K562 (cell line): ENCODE results near the gene POLRMT. TPM values are rescaled to one million over a fixed set of nuclear protein-coding genes. Genes with fewer than 3 reads are reported as not detected.

Experiments
- ARNT ChIP-seq, 2 experiments: fragments of 450-650 bp; IDR thresholded peaks; 2 replicates each; pipeline ENCODE4 v1.6.1; 2016; ENCODE audit warnings: mild to moderate bottlenecking in 1 of 2
- BRF1 ChIP-seq: IDR thresholded peaks from 3 replicates; pipeline ENCODE4 v1.6.1; 2011; ENCODE audit warnings: borderline replicate concordance, mild to moderate bottlenecking; ENCODE audit not compliant: insufficient read length; ENCODE audit errors: extremely low read depth
- GATAD2B ChIP-seq: fragments of 450-650 bp; IDR thresholded peaks from 2 replicates; pipeline ENCODE4 v1.6.1; 2017; ENCODE audit warnings: mild to moderate bottlenecking, borderline replicate concordance
- HEY1 ChIP-seq: fragments of 250-450 bp; sonication (Bioruptor Pico); IDR thresholded peaks from 2 replicates; pipeline ENCODE4 v1.5.0; 2020; ENCODE audit warnings: mild to moderate bottlenecking, moderate library complexity, borderline replicate concordance
- JUND ChIP-seq, 2 experiments: IDR thresholded peaks; 2 replicates in 1 of 2; 3 replicates in 1 of 2; pipeline ENCODE4 v1.6.1; 2011; ENCODE audit warnings: borderline replicate concordance in 2 of 2, low read depth in 2 of 2, low read length in 2 of 2, improper control_type of control experiment in 1 of 2, missing biosample characterization in 1 of 2, missing genetic modification characterization in 1 of 2, missing genetic modification reagents in 1 of 2
- MTA2 ChIP-seq: fragments of 450-650 bp; IDR thresholded peaks from 2 replicates; pipeline ENCODE4 v1.6.1; 2016; ENCODE audit warnings: low read depth
- NCOA2 ChIP-seq, 2 experiments: fragments of 450-650 bp; IDR thresholded peaks; 2 replicates each; pipeline ENCODE4 v1.6.1; 2018; ENCODE audit warnings: mild to moderate bottlenecking in 2 of 2, moderate library complexity in 1 of 2; ENCODE audit not compliant: partially characterized antibody in 2 of 2
- NR2F6 ChIP-seq: fragments of 450-650 bp; formaldehyde crosslinking; IDR thresholded peaks from 2 replicates; pipeline ENCODE4 v1.4.0; 2020; ENCODE audit warnings: mild to moderate bottlenecking
- PCBP1 ChIP-seq: fragments of 200-400 bp; formaldehyde crosslinking; IDR thresholded peaks from 2 replicates; pipeline ENCODE4 v1.6.1; 2018; ENCODE audit warnings: mild to moderate bottlenecking, low read depth, low read length; ENCODE audit not compliant: poor library complexity, severe bottlenecking
- POLR2AphosphoS2 ChIP-seq: IDR thresholded peaks from 2 replicates; pipeline ENCODE4 v1.6.1; 2012; ENCODE audit warnings: low read length, improper control_type of control experiment
- RB1 ChIP-seq: fragments of 450-650 bp; IDR thresholded peaks from 2 replicates; pipeline ENCODE4 v1.6.1; 2017; ENCODE audit warnings: low read depth, mild to moderate bottlenecking
- RBM17 ChIP-seq: fragments of 200-400 bp; formaldehyde crosslinking; IDR thresholded peaks from 2 replicates; pipeline ENCODE4 v1.6.1; 2017; ENCODE audit warnings: low read depth, mild to moderate bottlenecking, low read length, borderline replicate concordance
- SIN3B ChIP-seq: fragments of 450-650 bp; IDR thresholded peaks from 2 replicates; pipeline ENCODE4 v1.6.1; 2017; ENCODE audit warnings: low read depth, mild to moderate bottlenecking, moderate library complexity
- SOX6 ChIP-seq: fragments of 450-650 bp; IDR thresholded peaks from 2 replicates; pipeline ENCODE4 v1.6.1; 2014; ENCODE audit warnings: mild to moderate bottlenecking
- TBL1XR1 ChIP-seq, 2 experiments: IDR thresholded peaks; 2 replicates each; pipeline ENCODE4 v1.6.1; 2012; ENCODE audit warnings: improper control_type of control experiment in 2 of 2, low read length in 2 of 2, mild to moderate bottlenecking in 1 of 2
- TEAD2 ChIP-seq: fragments of 450-650 bp; IDR thresholded peaks from 2 replicates; pipeline ENCODE4 v1.6.1; 2016; ENCODE audit warnings: missing genetic modification characterization, control low read depth, missing compliant biosample characterization
- TSC22D4 ChIP-seq: fragments of 450-650 bp; IDR thresholded peaks from 2 replicates; pipeline ENCODE4 v1.6.1; 2016; ENCODE audit warnings: missing genetic modification characterization, missing biosample characterization, control low read depth
- XRCC5 ChIP-seq: fragments of 200-400 bp; formaldehyde crosslinking; IDR thresholded peaks from 2 replicates; pipeline ENCODE4 v1.6.1; 2017; ENCODE audit warnings: low read depth, mild to moderate bottlenecking, low read length
- ZNF175 ChIP-seq: fragments of 200-800 bp; sonication (Bioruptor generic); IDR thresholded peaks from 2 replicates; pipeline ENCODE4 v1.6.1; 2016; ENCODE audit warnings: low read depth, mild to moderate bottlenecking, missing genetic modification characterization, missing compliant biosample characterization
- ZNF589 ChIP-seq: fragments of 200-800 bp; sonication (Bioruptor generic); IDR thresholded peaks from 2 replicates; pipeline ENCODE4 v1.6.1; 2016; ENCODE audit warnings: low read depth, missing genetic modification characterization, missing compliant biosample characterization
- ZNF77 ChIP-seq: fragments of 250-450 bp; sonication (Bioruptor Pico); IDR thresholded peaks from 2 replicates; pipeline ENCODE4 v1.5.0; 2020
- polyA plus RNA-seq, 8 experiments: library from polyadenylated mRNA; depleted of rRNA in 4 of 8; stranded (reverse) in 5 of 8; unstranded in 3 of 8; fragments of >200 nt; fragmentation: Nextera tagmentation in 2 of 8; fragmentation: Illumina TruSeq in 1 of 8; extraction: Ambion mirVana in 2 of 8; extraction: Trizol in 1 of 8; gene quantifications; 2 replicates each; pipeline versions ENCODE4 v1.2.1 to v1.2.3, GENCODE V29; 2011 to 2014; ENCODE audit warnings: inconsistent platforms in 1 of 8, missing spikeins in 1 of 8
- total RNA-seq, 7 experiments: library from RNA; depleted of rRNA in 6 of 7; stranded (reverse); fragments of >200 nt in 6 of 7; fragmentation: Illumina TruSeq in 2 of 7; extraction: Trizol in 2 of 7; gene quantifications; 2 replicates each; pipeline versions ENCODE4 v1.2.1 to v1.2.3, GENCODE V29; 2011 to 2021; ENCODE audit warnings: low replicate concordance in 1 of 7
- TF ChIP-seq, protein P1 (sequence below): fragments of 250-450 bp; sonication (Bioruptor Pico); IDR thresholded peaks from 2 replicates; pipeline ENCODE4 v1.5.0; 2021; ENCODE audit warnings: mild to moderate bottlenecking, borderline replicate concordance
- TF ChIP-seq, protein P2 (sequence below): sonication (generic); formaldehyde crosslinking; IDR thresholded peaks from 2 replicates; pipeline ENCODE4 v1.8.1; 2023; ENCODE audit warnings: mild to moderate bottlenecking, missing genetic modification reagents
- TF ChIP-seq, protein P3 (sequence below): fragments of 250-450 bp; sonication (Bioruptor Pico); IDR thresholded peaks from 2 replicates; pipeline ENCODE4 v1.9.0; 2021; ENCODE audit warnings: mild to moderate bottlenecking, inconsistent platforms

POLRMT gene
- total and polyA plus RNA-seq, 9 of the 15 experiments (the other 6 are each of a cell fraction or from before 2014, with no cell fraction given), result 30.3 to 144 (median 68.0) TPM

DNA sequence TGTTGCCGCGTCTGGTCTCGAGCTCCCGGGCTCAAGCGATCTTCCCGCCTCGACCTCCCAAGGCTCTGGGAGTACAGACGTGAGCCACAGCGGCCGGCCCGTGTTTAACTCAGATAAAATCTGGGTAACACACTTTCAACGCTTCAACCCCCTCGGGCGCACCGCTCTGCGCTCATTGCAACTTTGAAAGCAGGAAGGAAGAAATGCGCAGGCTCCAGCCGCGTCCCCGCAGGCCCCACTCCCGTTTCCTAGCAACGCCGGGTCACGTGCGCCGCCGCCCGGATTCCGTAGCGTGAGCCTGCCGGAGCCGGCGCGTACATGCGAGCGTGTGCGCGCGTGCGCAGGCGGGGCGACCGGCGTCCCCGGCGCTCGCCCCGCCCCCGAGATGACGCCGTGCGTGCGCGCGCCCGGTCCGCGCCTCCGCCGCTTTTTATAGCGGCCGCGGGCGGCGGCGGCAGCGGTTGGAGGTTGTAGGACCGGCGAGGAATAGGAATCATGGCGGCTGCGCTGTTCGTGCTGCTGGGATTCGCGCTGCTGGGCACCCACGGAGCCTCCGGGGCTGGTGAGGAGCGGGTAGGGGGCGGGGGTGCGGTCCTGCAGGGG lies 61.1 kb downstream of the POLRMT start, which contains the start of gene BSG (continued):
- TF ChIP-seq, protein P1, sequence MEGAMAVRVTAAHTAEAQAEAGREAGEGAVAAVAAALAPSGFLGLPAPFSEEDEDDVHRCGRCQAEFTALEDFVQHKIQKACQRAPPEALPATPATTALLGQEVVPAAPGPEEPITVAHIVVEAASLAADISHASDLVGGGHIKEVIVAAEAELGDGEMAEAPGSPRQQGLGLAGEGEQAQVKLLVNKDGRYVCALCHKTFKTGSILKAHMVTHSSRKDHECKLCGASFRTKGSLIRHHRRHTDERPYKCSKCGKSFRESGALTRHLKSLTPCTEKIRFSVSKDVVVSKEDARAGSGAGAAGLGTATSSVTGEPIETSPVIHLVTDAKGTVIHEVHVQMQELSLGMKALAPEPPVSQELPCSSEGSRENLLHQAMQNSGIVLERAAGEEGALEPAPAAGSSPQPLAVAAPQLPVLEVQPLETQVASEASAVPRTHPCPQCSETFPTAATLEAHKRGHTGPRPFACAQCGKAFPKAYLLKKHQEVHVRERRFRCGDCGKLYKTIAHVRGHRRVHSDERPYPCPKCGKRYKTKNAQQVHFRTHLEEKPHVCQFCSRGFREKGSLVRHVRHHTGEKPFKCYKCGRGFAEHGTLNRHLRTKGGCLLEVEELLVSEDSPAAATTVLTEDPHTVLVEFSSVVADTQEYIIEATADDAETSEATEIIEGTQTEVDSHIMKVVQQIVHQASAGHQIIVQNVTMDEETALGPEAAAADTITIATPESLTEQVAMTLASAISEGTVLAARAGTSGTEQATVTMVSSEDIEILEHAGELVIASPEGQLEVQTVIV (CRISPR knock-in tag), result no peak
- TF ChIP-seq ZNF589 (CRISPR knock-in tag) (no peak), PCBP1 (no peak), NCOA2 (IDR thresholded peaks at IDR 0.05; ENCODE audit: partially characterized antibody in 2 of 2) (no peak), MTA2 (no peak), RB1 (peak; percentile 62), XRCC5 (peak; percentile 19; the same call in 1 of the 2 replicates), TSC22D4 (tag) (no peak), TBL1XR1 (IDR thresholded peaks at IDR 0.05; ENCODE audit: low read length in 2 of 2) (peak in 1 of 2 experiments; percentile 63; a peak in 2 of 4 replicates), BRF1 (no peak), POLR2AphosphoS2 (peak; percentile 72; the same call in 1 of the 2 replicates), ZNF77 (CRISPR knock-in tag) (no peak), SIN3B (peak; percentile 40; the same call in 1 of the 2 replicates), RBM17 (no peak), ZNF175 (CRISPR knock-in tag) (0 out of 2 replicates have a peak, but pooled peaks have one; percentile 44), GATAD2B (no peak), JUND (IDR thresholded peaks at IDR 0.05; ENCODE audit: borderline replicate concordance, low read depth, low read length) (peak; percentile 69), JUND (tag; IDR thresholded peaks at IDR 0.05; ENCODE audit: borderline replicate concordance, low read depth, low read length) (no peak; the same call in 2 of the 3 replicates), TEAD2 (tag) (no peak), HEY1 (no peak), ARNT (IDR thresholded peaks at IDR 0.05) (no peak), SOX6 (peak; percentile 70; the same call in 1 of the 2 replicates), NR2F6 (CRISPR knock-in tag) (no peak)
- TF ChIP-seq, protein P2, sequence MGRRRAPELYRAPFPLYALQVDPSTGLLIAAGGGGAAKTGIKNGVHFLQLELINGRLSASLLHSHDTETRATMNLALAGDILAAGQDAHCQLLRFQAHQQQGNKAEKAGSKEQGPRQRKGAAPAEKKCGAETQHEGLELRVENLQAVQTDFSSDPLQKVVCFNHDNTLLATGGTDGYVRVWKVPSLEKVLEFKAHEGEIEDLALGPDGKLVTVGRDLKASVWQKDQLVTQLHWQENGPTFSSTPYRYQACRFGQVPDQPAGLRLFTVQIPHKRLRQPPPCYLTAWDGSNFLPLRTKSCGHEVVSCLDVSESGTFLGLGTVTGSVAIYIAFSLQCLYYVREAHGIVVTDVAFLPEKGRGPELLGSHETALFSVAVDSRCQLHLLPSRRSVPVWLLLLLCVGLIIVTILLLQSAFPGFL (CRISPR knock-in tag), result no peak
- TF ChIP-seq, protein P3, sequence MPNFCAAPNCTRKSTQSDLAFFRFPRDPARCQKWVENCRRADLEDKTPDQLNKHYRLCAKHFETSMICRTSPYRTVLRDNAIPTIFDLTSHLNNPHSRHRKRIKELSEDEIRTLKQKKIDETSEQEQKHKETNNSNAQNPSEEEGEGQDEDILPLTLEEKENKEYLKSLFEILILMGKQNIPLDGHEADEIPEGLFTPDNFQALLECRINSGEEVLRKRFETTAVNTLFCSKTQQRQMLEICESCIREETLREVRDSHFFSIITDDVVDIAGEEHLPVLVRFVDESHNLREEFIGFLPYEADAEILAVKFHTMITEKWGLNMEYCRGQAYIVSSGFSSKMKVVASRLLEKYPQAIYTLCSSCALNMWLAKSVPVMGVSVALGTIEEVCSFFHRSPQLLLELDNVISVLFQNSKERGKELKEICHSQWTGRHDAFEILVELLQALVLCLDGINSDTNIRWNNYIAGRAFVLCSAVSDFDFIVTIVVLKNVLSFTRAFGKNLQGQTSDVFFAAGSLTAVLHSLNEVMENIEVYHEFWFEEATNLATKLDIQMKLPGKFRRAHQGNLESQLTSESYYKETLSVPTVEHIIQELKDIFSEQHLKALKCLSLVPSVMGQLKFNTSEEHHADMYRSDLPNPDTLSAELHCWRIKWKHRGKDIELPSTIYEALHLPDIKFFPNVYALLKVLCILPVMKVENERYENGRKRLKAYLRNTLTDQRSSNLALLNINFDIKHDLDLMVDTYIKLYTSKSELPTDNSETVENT (CRISPR knock-in tag), result peak; percentile 93
